Measurements from ENCODE around the gene FMN2.
"Not testable (repeated sequence)": the region's sequence is repeated elsewhere in the genome, so short reads cannot be mapped to it uniquely, and the experiment has no call there.

The FMN2 gene

GRCh38 chr1:240394353-240394752 lies 302.7 kb downstream of the FMN2 start:
- in situ Hi-C loops (cut with MboI; ENCODE audit: low sequenced_read_pairs): no loop called here
- peaks cover 18% of the 10 kb centered on the region for H3K4me1 ChIP-seq

GRCh38 chr1:240395336-240395735 lies 303.7 kb downstream of the FMN2 start:
- in situ Hi-C loops (cut with MboI; ENCODE audit: low sequenced_read_pairs): no loop called here
- Histone ChIP-seq H3K36me3 (replicated peaks) (no peaks in the 10 kb centered on the region), H3K4me3 (no peak overlapping the region), H3K9me3 (no peaks in the 10 kb centered on the region; the same call in 1 of the 2 replicates), H3K4me1 (peaks cover 12% of the 10 kb centered on the region), H3K27me3 (ENCODE audit: low read depth) (no peaks in the 10 kb centered on the region)
- DNase-seq (ENCODE audit: low spot score in 2 of 2): no peak

More at GRCh38 chr1:240394353-240394752, 302.7 kb downstream of the FMN2 start:
- no peak for DNase-seq (ENCODE audit: low spot score in 2 of 2)
- H3K9me3 ChIP-seq: no peaks in the 10 kb centered on the region; the same call in 1 of the 2 replicates
- H3K4me3 ChIP-seq: no peak overlapping the region
- H3K36me3 ChIP-seq (replicated peaks): no peaks in the 10 kb centered on the region
- H3K27me3 ChIP-seq (ENCODE audit: low read depth): no peaks in the 10 kb centered on the region

- no peak for DNase-seq (ENCODE audit: low spot score in 2 of 2)
- no peaks in the 10 kb centered on the region for H3K36me3 ChIP-seq (replicated peaks)
- in situ Hi-C loops (cut with MboI; ENCODE audit: low sequenced_read_pairs): no loop called here
- H3K9me3 ChIP-seq: no peaks in the 10 kb centered on the region
- H3K27me3 ChIP-seq (ENCODE audit: low read depth): no peaks in the 10 kb centered on the region
- no peak overlapping the region for H3K4me3 ChIP-seq
- H3K4me1 ChIP-seq: no peaks in the 10 kb centered on the region
These were observed 307.7 kb downstream of the FMN2 start for GRCh38 chr1:240399381-240399780.

GRCh38 chr1:240401731-240402130 lies 310.0 kb downstream of the FMN2 start:
- Histone ChIP-seq H3K4me1 (no peaks in the 10 kb centered on the region), H3K27me3 (ENCODE audit: low read depth) (no peaks in the 10 kb centered on the region), H3K4me3 (no peak overlapping the region), H3K36me3 (replicated peaks) (no peaks in the 10 kb centered on the region), H3K9me3 (no peaks in the 10 kb centered on the region)
- no peak for DNase-seq (ENCODE audit: low spot score in 2 of 2)
- in situ Hi-C loops (cut with MboI; ENCODE audit: low sequenced_read_pairs): no loop called here

GRCh38 chr1:240402326-240402725 lies 310.6 kb downstream of the FMN2 start:
- H3K4me3 ChIP-seq: no peak overlapping the region
- no peaks in the 10 kb centered on the region for H3K9me3 ChIP-seq
- in situ Hi-C loops (cut with MboI; ENCODE audit: low sequenced_read_pairs): no loop called here
- DNase-seq (ENCODE audit: low spot score in 2 of 2): no peak
- no peaks in the 10 kb centered on the region for H3K36me3 ChIP-seq (replicated peaks)
- no peaks in the 10 kb centered on the region for H3K27me3 ChIP-seq (ENCODE audit: low read depth)
- no peaks in the 10 kb centered on the region for H3K4me1 ChIP-seq

- in situ Hi-C loops (cut with MboI; ENCODE audit: low sequenced_read_pairs): no loop called here
- Histone ChIP-seq H3K27me3 (ENCODE audit: low read depth) (no peaks in the 10 kb centered on the region), H3K4me1 (no peaks in the 10 kb centered on the region), H3K9me3 (no peaks in the 10 kb centered on the region), H3K36me3 (replicated peaks) (no peaks in the 10 kb centered on the region), H3K4me3 (no peak overlapping the region)
- DNase-seq (ENCODE audit: low spot score in 2 of 2): no peak
These were observed 312.6 kb downstream of the FMN2 start for GRCh38 chr1:240404286-240404685.

GRCh38 chr1:240405751-240406150 lies 314.1 kb downstream of the FMN2 start:
- DNase-seq (ENCODE audit: low spot score in 2 of 2): no peak
- no peaks in the 10 kb centered on the region for H3K27me3 ChIP-seq (ENCODE audit: low read depth)
- H3K4me1 ChIP-seq: no peaks in the 10 kb centered on the region
- H3K9me3 ChIP-seq: no peaks in the 10 kb centered on the region
- no peaks in the 10 kb centered on the region for H3K36me3 ChIP-seq (replicated peaks)
- in situ Hi-C loops (cut with MboI; ENCODE audit: low sequenced_read_pairs): no loop called here
- H3K4me3 ChIP-seq: no peak overlapping the region

GRCh38 chr1:240407407-240407806 lies 315.7 kb downstream of the FMN2 start:
- H3K4me3 ChIP-seq: no peak overlapping the region
- no peak for DNase-seq (ENCODE audit: low spot score in 2 of 2)
- in situ Hi-C loops (cut with MboI; ENCODE audit: low sequenced_read_pairs): no loop called here

GRCh38 chr1:240409615-240410014 lies 317.9 kb downstream of the FMN2 start:
- Histone ChIP-seq H3K4me1 (no peaks in the 10 kb centered on the region), H3K27me3 (ENCODE audit: low read depth) (no peaks in the 10 kb centered on the region), H3K4me3 (no peak overlapping the region), H3K36me3 (replicated peaks) (no peaks in the 10 kb centered on the region), H3K9me3 (no peaks in the 10 kb centered on the region)
- in situ Hi-C loops (cut with MboI; ENCODE audit: low sequenced_read_pairs): no loop called here
- DNase-seq (ENCODE audit: low spot score in 2 of 2): no peak

More at GRCh38 chr1:240407407-240407806, 315.7 kb downstream of the FMN2 start:
- no peaks in the 10 kb centered on the region for H3K9me3 ChIP-seq
- H3K4me1 ChIP-seq: no peaks in the 10 kb centered on the region
- H3K27me3 ChIP-seq (ENCODE audit: low read depth): no peaks in the 10 kb centered on the region
- no peaks in the 10 kb centered on the region for H3K36me3 ChIP-seq (replicated peaks)

- Histone ChIP-seq H3K4me1 (no peaks in the 10 kb centered on the region), H3K4me3 (no peak overlapping the region), H3K9me3 (no peaks in the 10 kb centered on the region), H3K27me3 (ENCODE audit: low read depth) (no peaks in the 10 kb centered on the region), H3K36me3 (replicated peaks) (no peaks in the 10 kb centered on the region)
- no peak for DNase-seq (ENCODE audit: low spot score in 2 of 2)
- in situ Hi-C loops (cut with MboI; ENCODE audit: low sequenced_read_pairs): no loop called here
These were observed 322.0 kb downstream of the FMN2 start for GRCh38 chr1:240413732-240414131.

GRCh38 chr1:240414237-240414636 lies 322.6 kb downstream of the FMN2 start:
- Histone ChIP-seq H3K4me1 (no peaks in the 10 kb centered on the region), H3K27me3 (ENCODE audit: low read depth) (no peaks in the 10 kb centered on the region), H3K4me3 (no peak overlapping the region), H3K36me3 (replicated peaks) (no peaks in the 10 kb centered on the region), H3K9me3 (no peaks in the 10 kb centered on the region)
- in situ Hi-C loops (cut with MboI; ENCODE audit: low sequenced_read_pairs): no loop called here
- DNase-seq (ENCODE audit: low spot score in 2 of 2): no peak

- DNase-seq (ENCODE audit: low spot score in 2 of 2); H3K4me1 ChIP-seq; H3K27me3 ChIP-seq (ENCODE audit: low read depth); H3K4me3 ChIP-seq; H3K36me3 ChIP-seq (replicated peaks); in situ Hi-C loops (cut with MboI; ENCODE audit: low sequenced_read_pairs); H3K9me3 ChIP-seq: not testable (repeated sequence)
These were observed 323.3 kb downstream of the FMN2 start for GRCh38 chr1:240415011-240415410.

- Histone ChIP-seq H3K4me1 (no peaks in the 10 kb centered on the region), H3K4me3 (no peak overlapping the region), H3K36me3 (replicated peaks) (no peaks in the 10 kb centered on the region), H3K9me3 (no peaks in the 10 kb centered on the region), H3K27me3 (ENCODE audit: low read depth) (no peaks in the 10 kb centered on the region)
- no peak for DNase-seq (ENCODE audit: low spot score in 2 of 2)
- in situ Hi-C loops (cut with MboI; ENCODE audit: low sequenced_read_pairs): no loop called here
These were observed 323.8 kb downstream of the FMN2 start for GRCh38 chr1:240415532-240415931.

- no peaks in the 10 kb centered on the region for H3K36me3 ChIP-seq (replicated peaks)
- H3K4me1 ChIP-seq: no peaks in the 10 kb centered on the region
- H3K27me3 ChIP-seq (ENCODE audit: low read depth): no peaks in the 10 kb centered on the region
- no peak overlapping the region for H3K4me3 ChIP-seq
- DNase-seq (ENCODE audit: low spot score in 2 of 2): no peak
- no peaks in the 10 kb centered on the region for H3K9me3 ChIP-seq
- in situ Hi-C loops (cut with MboI; ENCODE audit: low sequenced_read_pairs): no loop called here
These were observed 325.6 kb downstream of the FMN2 start for GRCh38 chr1:240417317-240417716.

GRCh38 chr1:240420766-240421165 lies 329.1 kb downstream of the FMN2 start:
- in situ Hi-C loops (cut with MboI; ENCODE audit: low sequenced_read_pairs): no loop called here
- no peaks in the 10 kb centered on the region for H3K27me3 ChIP-seq (ENCODE audit: low read depth)
- no peaks in the 10 kb centered on the region for H3K4me1 ChIP-seq
- DNase-seq (ENCODE audit: low spot score in 2 of 2): no peak
- no peaks in the 10 kb centered on the region for H3K36me3 ChIP-seq (replicated peaks)
- no peak overlapping the region for H3K4me3 ChIP-seq
- H3K9me3 ChIP-seq: no peaks in the 10 kb centered on the region

Measured in HAP-1 (cell line).